Vagina (tissue), 2 donors: ENCODE data around the gene DPF1. TPM values are rescaled to one million over a fixed set of nuclear protein-coding genes. Genes with fewer than 3 reads are reported as not detected.

ENCODE experiments used
- DNase-seq, 2 donors: peaks; one replicate each; pipeline ENCODE4 v3.0.0-alpha.2; 2017; ENCODE audit errors: extremely low spot score in 2 of 2
- H3K27ac ChIP-seq: fragments of 200-600 bp; sonication (generic); one replicate; pipeline ENCODE4 v1.5.1; 2019
- H3K27me3 ChIP-seq: fragments of 200-600 bp; sonication (generic); one replicate; pipeline ENCODE4 v1.5.1; 2019
- H3K36me3 ChIP-seq, 2 donors: fragments of 200-600 bp; sonication (generic); one replicate each; pipeline ENCODE4 v1.5.1; 2017 to 2019
- H3K4me1 ChIP-seq: fragments of 200-600 bp; sonication (generic); one replicate; pipeline ENCODE4 v1.5.1; 2019
- H3K4me3 ChIP-seq, 2 donors: fragments of 200-600 bp; sonication (generic); 1 replicate in 1 of 2; 2 replicates in 1 of 2; pipeline ENCODE4 v1.5.1; 2016 to 2019
- H3K9me3 ChIP-seq: fragments of 200-600 bp; sonication (generic); one replicate; pipeline ENCODE4 v1.5.1; 2019
- POLR2A ChIP-seq, 2 donors: fragments of 450-650 bp; IDR thresholded peaks; one replicate each; pipeline ENCODE4 v1.6.1; 2017; ENCODE audit warnings: antibody characterized with exemption in 2 of 2, mild to moderate bottlenecking in 2 of 2, moderate library complexity in 2 of 2
- POLR2AphosphoS5 ChIP-seq, 2 donors: sonication (generic); formaldehyde crosslinking; IDR thresholded peaks; one replicate each; pipeline ENCODE4 v1.9.0; 2017; ENCODE audit warnings: antibody characterized with exemption in 2 of 2, mild to moderate bottlenecking in 2 of 2, low read depth in 1 of 2; ENCODE audit not compliant: insufficient read depth in 1 of 2
- intact Hi-C: fragments of 100-400 bp; cut with DNase I; formaldehyde crosslinking; loops from one replicate; pipeline ENCODE4 v1.15.1; 2023
- total RNA-seq: library from RNA; depleted of rRNA; stranded (reverse); fragments of >200 nt; gene quantifications from one replicate; pipeline ENCODE4 v1.2.3, GENCODE V29; 2016
- TF ChIP-seq, protein P1 (sequence below), 3 experiments: fragments of 450-650 bp in 2 of 3; fragments of 200-600 bp in 1 of 3; sonication (generic) in 1 of 3; IDR thresholded peaks; one replicate each; pipeline ENCODE4 v1.5.1; 2017 to 2019; ENCODE audit warnings: antibody characterized with exemption in 3 of 3, mild to moderate bottlenecking in 2 of 3, moderate library complexity in 2 of 3

Gene DPF1
- total RNA-seq, 1 donor from 2014 or later: not detected

GRCh38 chr19:38267761-38268483 is 43.9 kb upstream of the DPF1 start:
- Histone ChIP-seq H3K4me3 (no peak overlapping the region), H3K27ac (no peak overlapping the region), H3K4me1 (peaks cover 38% of the 10 kb centered on the region)

GRCh38 chr19:38266981-38267597 is 43.1 kb upstream of the DPF1 start:
- H3K4me3 ChIP-seq: peak overlapping the region in 1 of 2 donors; percentile 61
- no peaks in the 10 kb centered on the region for H3K9me3 ChIP-seq
- intact Hi-C loops: no loop called here
- H3K27me3 ChIP-seq: no peaks in the 10 kb centered on the region
- TF ChIP-seq POLR2AphosphoS5 (IDR thresholded peaks at IDR 0.05; ENCODE audit: insufficient read depth in 1 of 2, low read depth in 1 of 2): no peak
- TF ChIP-seq, protein P1, sequence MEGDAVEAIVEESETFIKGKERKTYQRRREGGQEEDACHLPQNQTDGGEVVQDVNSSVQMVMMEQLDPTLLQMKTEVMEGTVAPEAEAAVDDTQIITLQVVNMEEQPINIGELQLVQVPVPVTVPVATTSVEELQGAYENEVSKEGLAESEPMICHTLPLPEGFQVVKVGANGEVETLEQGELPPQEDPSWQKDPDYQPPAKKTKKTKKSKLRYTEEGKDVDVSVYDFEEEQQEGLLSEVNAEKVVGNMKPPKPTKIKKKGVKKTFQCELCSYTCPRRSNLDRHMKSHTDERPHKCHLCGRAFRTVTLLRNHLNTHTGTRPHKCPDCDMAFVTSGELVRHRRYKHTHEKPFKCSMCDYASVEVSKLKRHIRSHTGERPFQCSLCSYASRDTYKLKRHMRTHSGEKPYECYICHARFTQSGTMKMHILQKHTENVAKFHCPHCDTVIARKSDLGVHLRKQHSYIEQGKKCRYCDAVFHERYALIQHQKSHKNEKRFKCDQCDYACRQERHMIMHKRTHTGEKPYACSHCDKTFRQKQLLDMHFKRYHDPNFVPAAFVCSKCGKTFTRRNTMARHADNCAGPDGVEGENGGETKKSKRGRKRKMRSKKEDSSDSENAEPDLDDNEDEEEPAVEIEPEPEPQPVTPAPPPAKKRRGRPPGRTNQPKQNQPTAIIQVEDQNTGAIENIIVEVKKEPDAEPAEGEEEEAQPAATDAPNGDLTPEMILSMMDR (IDR thresholded peaks at IDR 0.05): no peak
- no peak for TF ChIP-seq POLR2A (IDR thresholded peaks at IDR 0.05)
- H3K27ac ChIP-seq: no peak overlapping the region
- no peaks in the 10 kb centered on the region for H3K36me3 ChIP-seq
- no peak for DNase-seq
- H3K4me1 ChIP-seq: peaks cover 38% of the 10 kb centered on the region

More at GRCh38 chr19:38267761-38268483, 43.9 kb upstream of the DPF1 start:
- TF ChIP-seq, protein P1 (IDR thresholded peaks at IDR 0.05): no peak
- TF ChIP-seq POLR2A (IDR thresholded peaks at IDR 0.05) (no peak), POLR2AphosphoS5 (IDR thresholded peaks at IDR 0.05; ENCODE audit: insufficient read depth in 1 of 2, low read depth in 1 of 2) (no peak)
- no peak for DNase-seq
- intact Hi-C loops: no loop called here
- no peaks in the 10 kb centered on the region for H3K9me3 ChIP-seq
- H3K27me3 ChIP-seq: no peaks in the 10 kb centered on the region
- no peaks in the 10 kb centered on the region for H3K36me3 ChIP-seq

DNA sequence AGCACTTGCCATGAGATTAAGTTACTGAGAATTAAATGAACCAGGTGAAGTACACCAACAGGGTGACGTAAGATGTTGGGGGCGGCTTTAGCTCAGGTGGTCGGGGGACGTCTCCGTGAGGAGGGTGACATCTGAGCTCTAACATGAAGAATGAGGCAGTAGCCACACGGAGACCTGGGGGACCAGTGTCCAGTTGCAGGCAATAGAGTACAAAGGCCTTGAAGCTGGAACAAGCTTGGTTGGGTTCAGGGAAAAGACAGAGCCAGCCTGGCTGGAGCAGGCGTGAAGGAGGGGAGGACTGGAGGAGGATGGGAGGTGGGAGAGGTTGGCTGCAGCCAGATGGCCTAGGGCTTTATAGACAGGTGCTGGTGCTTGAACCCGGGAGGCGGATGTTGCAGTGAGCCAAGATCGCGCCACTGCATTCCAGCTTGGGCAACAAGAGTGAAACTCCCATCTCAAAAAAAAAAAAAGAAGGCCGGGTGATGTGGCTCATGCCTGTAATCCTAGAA is 42.0 kb upstream of the DPF1 start:
- no peak for DNase-seq
- peaks cover 38% of the 10 kb centered on the region for H3K4me1 ChIP-seq
- intact Hi-C loops: no loop called here
- no peaks in the 10 kb centered on the region for H3K27me3 ChIP-seq
- H3K36me3 ChIP-seq: no peaks in the 10 kb centered on the region
- TF ChIP-seq POLR2A (IDR thresholded peaks at IDR 0.05): no peak
- TF ChIP-seq, protein P1 (IDR thresholded peaks at IDR 0.05): no peak
- no peak for TF ChIP-seq POLR2AphosphoS5 (IDR thresholded peaks at IDR 0.05; ENCODE audit: insufficient read depth in 1 of 2, low read depth in 1 of 2)
- H3K9me3 ChIP-seq: no peaks in the 10 kb centered on the region
- peak overlapping the region; percentile 61 to 76 for H3K4me3 ChIP-seq
- H3K27ac ChIP-seq: no peak overlapping the region

- no peaks in the 10 kb centered on the region for H3K36me3 ChIP-seq
- intact Hi-C loops: no loop called here
- no peak for DNase-seq
- TF ChIP-seq, protein P1 (IDR thresholded peaks at IDR 0.05): no peak
- TF ChIP-seq POLR2AphosphoS5 (IDR thresholded peaks at IDR 0.05; ENCODE audit: insufficient read depth in 1 of 2, low read depth in 1 of 2) (no peak), POLR2A (IDR thresholded peaks at IDR 0.05) (no peak)
- H3K9me3 ChIP-seq: no peaks in the 10 kb centered on the region
- H3K4me1 ChIP-seq: peaks cover 38% of the 10 kb centered on the region
- H3K4me3 ChIP-seq: peak overlapping the region; percentile 61 to 76
- no peaks in the 10 kb centered on the region for H3K27me3 ChIP-seq
- H3K27ac ChIP-seq: peak overlapping the region; percentile 87
These were observed 41.3 kb upstream of the DPF1 start for GRCh38 chr19:38265213-38265861.
